CD14-positive monocyte (primary cell): ENCODE data around the gene TNIK. TPM values are rescaled to one million over a fixed set of nuclear protein-coding genes. Genes with fewer than 3 reads are reported as not detected.

ENCODE experiments used
- DNase-seq, 3 donors: peaks; one replicate each; pipeline ENCODE4 v3.0.0-alpha.2; 2011 to 2022
- H2AFZ ChIP-seq: 2 replicates; pipeline ENCODE4 v1.6.0; 2012; ENCODE audit warnings: mild to moderate bottlenecking, low read depth, low read length, inconsistent platforms; ENCODE audit not compliant: insufficient read depth, poor library complexity, severe bottlenecking
- H3K27ac ChIP-seq, 2 donors: 1 replicate in 1 of 2; 2 replicates in 1 of 2; pipeline ENCODE4 v1.5.1; 2012 to 2013; ENCODE audit warnings: low read length in 2 of 2, control low read depth in 1 of 2, inconsistent platforms in 1 of 2, low read depth in 1 of 2, mild to moderate bottlenecking in 1 of 2
- H3K27me3 ChIP-seq, 2 donors: one replicate each; pipeline versions ENCODE4 v1.6.0 to v1.6.1; 2011 to 2013; ENCODE audit warnings: low read length in 2 of 2; ENCODE audit not compliant: control insufficient read depth in 2 of 2, insufficient read depth in 2 of 2
- H3K36me3 ChIP-seq, 2 donors: replicated peaks in 1 of 2; 1 replicate in 1 of 2; 2 replicates in 1 of 2; pipeline versions ENCODE4 v1.5.1 to v1.6.1; 2012 to 2013; ENCODE audit warnings: low read length in 2 of 2, control low read depth in 1 of 2, inconsistent platforms in 1 of 2, mild to moderate bottlenecking in 1 of 2; ENCODE audit not compliant: insufficient read depth in 2 of 2, control insufficient read depth in 1 of 2
- H3K4me1 ChIP-seq, 2 donors: 1 replicate in 1 of 2; 2 replicates in 1 of 2; pipeline versions ENCODE4 v1.5.1 to v1.6.1; 2012 to 2013; ENCODE audit warnings: low read length in 2 of 2, control low read depth in 1 of 2, inconsistent platforms in 1 of 2, mild to moderate bottlenecking in 1 of 2, moderate library complexity in 1 of 2; ENCODE audit not compliant: insufficient read depth in 2 of 2, control insufficient read depth in 1 of 2
- H3K4me2 ChIP-seq: replicated peaks from 2 replicates; pipeline ENCODE3; 2012; ENCODE audit warnings: low read length, moderate library complexity, mild to moderate bottlenecking; ENCODE audit not compliant: poor library complexity, severe bottlenecking; ENCODE audit errors: extremely low read depth
- H3K4me3 ChIP-seq, 3 experiments: fragments of 200-600 bp in 1 of 3; sonication (generic) in 1 of 3; replicated peaks in 1 of 3; 1 replicate in 2 of 3; 2 replicates in 1 of 3; pipeline ENCODE4 v1.5.1; 2011 to 2013; ENCODE audit warnings: low read length in 3 of 3, mild to moderate bottlenecking in 3 of 3, control low read depth in 2 of 3, low read depth in 2 of 3, inconsistent platforms in 1 of 3, moderate library complexity in 1 of 3
- H3K79me2 ChIP-seq: 2 replicates; pipeline ENCODE4 v1.6.0; 2012; ENCODE audit warnings: mild to moderate bottlenecking, control low read depth, inconsistent platforms, low read length, moderate library complexity; ENCODE audit not compliant: insufficient read depth
- H3K9ac ChIP-seq: 2 replicates; pipeline ENCODE4 v1.6.0; 2017; ENCODE audit warnings: low read length, mild to moderate bottlenecking; ENCODE audit not compliant: insufficient read depth, poor library complexity, severe bottlenecking
- H3K9me3 ChIP-seq, 2 donors: replicated peaks in 1 of 2; 1 replicate in 1 of 2; 2 replicates in 1 of 2; pipeline versions ENCODE4 v1.5.1 to v1.6.1; 2012 to 2013; ENCODE audit warnings: low read length in 2 of 2, control low read depth in 1 of 2; ENCODE audit not compliant: control insufficient read depth in 1 of 2, insufficient read depth in 1 of 2
- H4K20me1 ChIP-seq: 2 replicates; pipeline ENCODE4 v1.6.0; 2012; ENCODE audit warnings: mild to moderate bottlenecking, low read length, control low read depth, moderate library complexity; ENCODE audit not compliant: insufficient read depth
- H3K27ac Mint-ChIP-seq, 7 donors: one replicate each; pipeline ENCODE4 v1.8.0; 2020; ENCODE audit warnings: mild to moderate bottlenecking in 7 of 7, mixed read lengths in 7 of 7, moderate library complexity in 6 of 7, inconsistent platforms in 2 of 7
- H3K27me3 Mint-ChIP-seq, 3 donors: one replicate each; pipeline ENCODE4 v1.8.0; 2021 to 2022; ENCODE audit warnings: low read depth in 3 of 3, mild to moderate bottlenecking in 3 of 3, mixed read lengths in 3 of 3, moderate library complexity in 3 of 3, inconsistent platforms in 1 of 3
- H3K36me3 Mint-ChIP-seq, 2 donors: one replicate each; pipeline ENCODE4 v1.8.0; 2020; ENCODE audit warnings: mixed read lengths in 2 of 2, inconsistent platforms in 1 of 2, mild to moderate bottlenecking in 1 of 2
- H3K4me1 Mint-ChIP-seq: one replicate; pipeline ENCODE4 v1.8.0; 2020; ENCODE audit warnings: mild to moderate bottlenecking, mixed read lengths
- H3K4me3 Mint-ChIP-seq, 2 donors: one replicate each; pipeline ENCODE4 v1.8.0; 2020; ENCODE audit warnings: mild to moderate bottlenecking in 2 of 2, mixed read lengths in 2 of 2, moderate library complexity in 1 of 2
- H3K9me3 Mint-ChIP-seq, 7 donors: one replicate each; pipeline ENCODE4 v1.8.0; 2020 to 2022; ENCODE audit warnings: mixed read lengths in 7 of 7, mild to moderate bottlenecking in 6 of 7, moderate library complexity in 6 of 7, inconsistent platforms in 2 of 7
- CTCF ChIP-seq: fragments of 200-600 bp; IDR thresholded peaks from one replicate; pipeline ENCODE4 v1.8.0; 2022; ENCODE audit warnings: antibody characterized with exemption, mild to moderate bottlenecking
- WGBS: methylation state at CpG from one replicate; pipeline ENCODE4 v1.1.5; 2013; ENCODE audit warnings: missing lambda C conversion rate; ENCODE audit not compliant: insufficient coverage; 5-methylcytosine and 5-hydroxymethylcytosine counted together
- intact Hi-C, 2 donors: fragments of 100-400 bp; cut with micrococcal nuclease; formaldehyde crosslinking; loops; one replicate each; pipeline versions ENCODE4 v1.15.0 to v1.15.1; 2023
- polyA plus RNA-seq, 3 donors: library from polyadenylated mRNA; depleted of rRNA in 1 of 3; unstranded in 2 of 3; stranded (reverse) in 1 of 3; fragments of 300-500 nt in 2 of 3; fragments of >200 nt in 1 of 3; fragmentation: Illumina TruSeq in 2 of 3; gene quantifications; 1 replicate in 2 of 3; 2 replicates in 1 of 3; pipeline ENCODE4 v1.2.3, GENCODE V29; 2012 to 2021

The TNIK gene
- polyA plus RNA-seq, 3 donors, result 0.36 to 1.8 (median 0.75) TPM

DNA sequence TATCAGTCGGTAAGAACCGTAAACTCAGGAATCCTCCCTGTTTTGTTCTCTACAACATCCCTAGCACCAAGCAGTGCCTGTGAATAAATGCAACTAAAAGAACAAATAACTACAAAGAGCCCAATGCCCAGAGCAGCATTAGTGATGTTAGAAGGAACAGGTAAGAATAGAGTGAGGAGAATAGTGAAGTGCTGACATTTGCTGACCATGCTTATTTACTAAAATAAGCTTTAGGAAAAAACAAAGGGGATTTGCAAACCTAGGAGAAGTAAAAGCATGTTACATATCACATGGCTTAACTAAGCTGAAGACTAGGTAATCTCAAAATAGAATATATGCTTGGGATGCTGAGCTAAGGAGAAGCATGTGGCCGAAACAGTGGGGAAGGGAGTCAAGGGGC lies 247.6 kb downstream of the TNIK start:
- Histone ChIP-seq H3K9ac (no peak overlapping the region), H3K9me3 (no peaks in the 10 kb centered on the region)

DNA sequence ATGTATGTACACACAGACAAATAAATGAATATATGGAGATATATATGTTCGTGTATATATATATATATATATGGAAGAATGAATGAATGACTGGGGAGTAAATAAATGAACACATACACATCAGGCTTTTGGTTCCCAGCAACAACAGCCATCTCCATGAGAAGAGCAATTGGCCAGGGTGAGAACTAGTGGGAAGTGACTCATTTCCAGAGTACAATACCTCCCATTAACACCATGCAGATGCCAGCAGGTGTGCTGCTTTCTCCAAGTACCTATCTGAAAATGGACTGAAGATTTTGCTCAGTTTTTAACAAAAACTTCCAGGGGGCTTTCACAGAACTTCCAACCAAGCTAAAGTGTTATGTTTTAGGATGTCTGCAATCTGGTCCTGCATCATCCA lies 253.9 kb downstream of the TNIK start:
- Histone ChIP-seq H3K79me2 (no peaks in the 10 kb centered on the region), H3K27ac (no peak overlapping the region), H4K20me1 (no peaks in the 10 kb centered on the region), H3K4me3 (no peak overlapping the region), H3K9ac (no peak overlapping the region), H3K4me1 (no peaks in the 10 kb centered on the region), H3K4me2 (no peak overlapping the region), H3K27me3 (no peaks in the 10 kb centered on the region), H2AFZ (no peak overlapping the region), H3K36me3 (no peaks in the 10 kb centered on the region), H3K9me3 (no peaks in the 10 kb centered on the region)
- peaks cover 0 to 5% (median 2%) of the 10 kb centered on the region in 3 donors for H3K27me3 Mint-ChIP-seq
- no peak for TF ChIP-seq CTCF
- no peaks in the 10 kb centered on the region for H3K36me3 Mint-ChIP-seq
- no peaks in the 10 kb centered on the region for H3K4me1 Mint-ChIP-seq
- DNase-seq, result no peak
- peaks cover 0 to 3% (median 0%) of the 10 kb centered on the region in 7 donors for H3K9me3 Mint-ChIP-seq
- no peak overlapping the region for H3K27ac Mint-ChIP-seq
- no peak overlapping the region for H3K4me3 Mint-ChIP-seq
- intact Hi-C loops, result no loop called here
- WGBS, result no CpG with 5 or more reads among the region's 1 CpG

More for the DNA sequence above, 247.6 kb downstream of the TNIK start:
- TF ChIP-seq CTCF, result no peak
- Histone ChIP-seq H2AFZ (no peak overlapping the region), H3K4me2 (no peak overlapping the region), H3K27ac (no peak overlapping the region), H3K79me2 (no peaks in the 10 kb centered on the region), H3K27me3 (no peaks in the 10 kb centered on the region), H3K36me3 (no peaks in the 10 kb centered on the region), H3K4me3 (no peak overlapping the region), H4K20me1 (no peaks in the 10 kb centered on the region), H3K4me1 (no peaks in the 10 kb centered on the region)
- Mint-ChIP-seq H3K4me3 (no peak overlapping the region), H3K27ac (no peak overlapping the region), H3K9me3 (peaks cover 0 to 2% (median 0%) of the 10 kb centered on the region in 7 donors), H3K27me3 (peaks cover 0 to 2% (median 0%) of the 10 kb centered on the region in 3 donors), H3K36me3 (no peaks in the 10 kb centered on the region), H3K4me1 (no peaks in the 10 kb centered on the region)
- no CpG with 5 or more reads among the region's 3 CpGs for WGBS
- DNase-seq, result no peak
- intact Hi-C loops, result no loop called here
